GM18517 (cell line): Measurements from ENCODE around the gene SPEG.

Experiments
- ATAC-seq: cut with Tn5 transposase; IDR thresholded peaks from one replicate; pipeline ENCODE4 v1.9.1; 2021; ENCODE audit warnings: mild to moderate bottlenecking, moderate library complexity; ENCODE audit not compliant: unreplicated experiment

Gene SPEG

GRCh38 chr2:219442256-219443015 lies 7.8 kb downstream of the SPEG start:
- ATAC-seq = no peak

GRCh38 chr2:219443016-219443696 lies 8.5 kb downstream of the SPEG start:
- ATAC-seq = no peak

- no peak for ATAC-seq
Measured at GRCh38 chr2:219443697-219444023, 9.0 kb downstream of the SPEG start.

- ATAC-seq = no peak
Measured at GRCh38 chr2:219444566-219445091, 10.0 kb downstream of the SPEG start.

- ATAC-seq = no peak
Measured at GRCh38 chr2:219445220-219445640, 10.6 kb downstream of the SPEG start.

GRCh38 chr2:219446101-219446504 lies 11.5 kb downstream of the SPEG start:
- ATAC-seq = no peak

GRCh38 chr2:219446689-219447088 lies 12.0 kb downstream of the SPEG start:
- no peak for ATAC-seq

- ATAC-seq = no peak
Measured at GRCh38 chr2:219447242-219448098, 12.8 kb downstream of the SPEG start.

- ATAC-seq = no peak
Measured at GRCh38 chr2:219448099-219448775, 13.6 kb downstream of the SPEG start.

GRCh38 chr2:219448776-219449341 lies 14.2 kb downstream of the SPEG start:
- no peak for ATAC-seq

- no peak for ATAC-seq
Measured at GRCh38 chr2:219449609-219450008, 15.0 kb downstream of the SPEG start.

GRCh38 chr2:219451661-219452360 lies 17.2 kb downstream of the SPEG start:
- ATAC-seq = no peak

GRCh38 chr2:219452361-219453317 lies 18.0 kb downstream of the SPEG start:
- ATAC-seq = no peak

- no peak for ATAC-seq
Measured at GRCh38 chr2:219453671-219454590, 19.3 kb downstream of the SPEG start.

- ATAC-seq = no peak
Measured at GRCh38 chr2:219455581-219455980, 20.9 kb downstream of the SPEG start.

- no peak for ATAC-seq
Measured at GRCh38 chr2:219457784-219458369, 23.2 kb downstream of the SPEG start.

GRCh38 chr2:219458996-219459395 lies 24.4 kb downstream of the SPEG start:
- ATAC-seq = no peak
